Mucosa of gallbladder (tissue), 1 donor: Measurements from ENCODE around the gene LGALS1. TPM values are rescaled to one million over a fixed set of nuclear protein-coding genes. Genes with fewer than 3 reads are reported as not detected.
A peak's percentile ranks its signal among the peaks of the same experiment; 100 is the strongest.

Experiments used
- DNase-seq: peaks from one replicate; pipeline ENCODE4 v3.0.0-alpha.2; 2020; ENCODE audit warnings: low spot score
- total RNA-seq: library from RNA; stranded (reverse); gene quantifications from one replicate; pipeline ENCODE4 v1.2.1, GENCODE V29; 2021
- donor health status: DM: no; HTN: no; CAD: no.

The LGALS1 gene
- 587 TPM for total RNA-seq

DNA sequence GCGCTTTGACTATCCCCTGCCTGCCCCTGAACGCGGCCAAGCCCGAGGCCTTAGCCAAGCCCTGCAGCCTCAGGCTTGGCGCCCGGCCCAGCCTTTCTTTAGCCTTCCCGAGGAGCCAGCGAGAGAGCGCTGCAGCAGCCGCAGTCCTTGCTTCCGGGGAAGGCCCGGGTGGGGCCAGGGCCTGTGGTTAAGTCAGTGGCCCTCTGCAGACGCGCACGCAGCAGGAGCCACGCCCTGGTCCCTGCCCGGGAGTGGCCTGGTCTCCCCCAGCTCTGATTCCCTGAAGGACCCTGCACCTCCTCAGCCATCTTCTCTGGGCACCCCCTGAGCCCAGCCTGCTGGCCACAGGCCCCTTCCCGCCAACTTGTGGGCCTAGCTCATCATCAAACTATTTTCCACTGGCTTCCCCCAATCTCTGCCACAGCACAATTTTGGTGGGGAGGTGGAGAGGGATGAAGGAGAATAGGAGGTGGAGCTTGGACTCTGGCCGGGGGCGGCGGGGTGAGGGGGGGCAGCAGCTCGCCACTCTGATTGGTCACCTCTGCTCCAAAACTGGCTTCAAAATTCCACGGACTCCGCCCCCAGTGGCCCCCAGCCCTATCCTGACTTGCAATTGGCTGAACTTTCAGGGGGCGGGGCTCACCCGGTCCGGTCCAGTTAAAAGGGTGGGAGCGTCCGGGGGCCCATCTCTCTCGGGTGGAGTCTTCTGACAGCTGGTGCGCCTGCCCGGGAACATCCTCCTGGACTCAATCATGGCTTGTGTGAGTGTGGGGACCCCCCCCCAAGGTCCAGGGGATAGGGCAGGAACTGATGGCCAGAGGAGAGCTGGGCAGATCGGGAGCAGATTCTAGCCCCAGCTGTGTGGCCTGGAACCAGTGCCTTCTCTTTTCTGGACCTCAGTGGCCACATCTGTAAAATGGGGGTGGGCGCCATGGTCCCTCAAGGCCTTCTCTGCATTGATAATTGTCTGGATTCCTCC, at the start of gene LGALS1:
LGALS1 (plus strand) TSS at position 686 of the 979 bp plus-strand sequence; CDS start at position 753, 67 bp downstream.
- peak; percentile 92 for DNase-seq

DNA sequence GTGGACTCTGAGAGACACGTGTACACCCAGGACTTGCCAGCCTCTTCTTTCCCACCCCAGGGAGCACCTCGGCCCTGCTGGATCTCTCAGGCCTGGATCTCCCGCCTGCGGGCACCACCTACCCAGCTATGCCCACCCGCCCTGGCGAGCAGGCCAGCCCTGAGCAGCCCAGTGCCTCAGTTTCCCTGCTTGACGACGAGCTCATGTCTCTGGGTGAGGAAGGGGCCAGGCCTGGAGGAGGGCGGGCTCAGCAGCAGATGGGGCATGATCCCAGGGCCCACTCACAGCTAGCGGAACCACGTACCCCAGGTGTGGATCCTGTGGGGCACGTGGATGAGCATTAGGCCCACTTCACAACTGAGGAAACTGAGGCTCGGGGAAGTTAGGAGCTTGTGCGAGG, 49.7 kb upstream of the LGALS1 start:
- no peak for DNase-seq

DNA sequence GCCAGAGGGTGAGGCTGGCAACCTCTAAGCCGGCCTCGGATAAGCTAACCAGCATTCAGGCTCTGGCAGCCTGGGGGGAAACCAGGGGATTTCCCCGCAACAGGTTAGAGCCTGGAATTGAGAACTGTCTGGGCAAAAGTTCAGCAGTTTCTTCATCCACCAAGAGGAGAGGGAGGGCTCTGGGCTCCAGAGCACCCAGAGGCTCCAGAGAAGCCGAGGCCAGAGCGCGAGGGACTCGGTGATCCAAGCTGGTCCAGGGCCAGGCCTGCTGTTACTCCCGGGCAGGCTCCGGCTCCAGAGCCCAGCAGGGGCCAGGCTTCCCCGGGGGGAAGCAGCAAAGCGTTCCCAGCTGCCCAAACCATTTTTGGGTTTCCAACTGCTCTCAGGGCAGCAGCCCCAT, 49.3 kb upstream of the LGALS1 start:
- peak; percentile 59 for DNase-seq

DNA sequence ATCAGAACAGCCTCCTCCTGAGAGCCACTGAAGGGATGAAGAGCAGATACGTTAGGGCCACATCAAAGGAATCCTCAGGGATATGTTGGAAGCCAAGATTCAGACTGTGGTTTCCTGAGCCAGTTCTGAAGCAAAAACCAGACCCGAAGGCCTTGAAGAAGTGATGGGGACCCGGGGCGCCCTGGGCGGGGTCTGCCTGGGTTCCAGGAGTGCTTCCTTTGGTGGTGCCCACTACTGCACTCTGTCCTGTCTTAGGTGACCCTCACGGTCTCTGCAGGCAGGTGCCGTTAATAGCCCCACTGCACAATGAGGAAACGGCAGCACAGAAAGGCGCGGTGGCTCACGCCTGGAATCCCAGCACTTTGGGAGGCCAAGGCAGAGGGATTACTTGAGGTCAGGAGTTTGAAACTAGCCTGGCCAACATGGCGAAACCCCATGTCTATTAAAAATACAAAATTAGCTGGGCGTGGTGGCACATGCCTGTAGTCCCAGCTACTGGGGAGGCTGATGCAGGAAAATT, 48.8 kb upstream of the LGALS1 start:
- DNase-seq = no peak

DNA sequence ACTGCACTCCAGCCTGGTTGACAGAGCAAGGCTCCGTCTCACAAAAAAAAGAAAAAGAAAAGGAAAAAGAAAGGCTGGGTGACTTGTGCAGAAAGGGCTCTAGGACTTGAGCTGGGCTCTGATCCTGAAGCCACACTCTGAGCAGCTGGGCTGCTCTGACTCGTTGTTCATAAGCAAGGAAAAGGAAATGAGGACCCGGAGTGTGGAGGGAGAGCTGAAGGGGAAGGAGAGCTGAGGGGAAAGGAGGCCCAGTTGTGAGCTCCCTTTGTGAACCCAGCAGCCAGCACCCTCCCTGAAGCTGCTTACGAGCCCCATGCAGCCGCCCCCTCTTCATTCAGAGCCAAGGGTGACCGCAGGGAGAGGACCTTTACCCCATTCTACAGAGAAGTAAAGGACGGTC, 48.3 kb upstream of the LGALS1 start:
- DNase-seq = no peak

DNA sequence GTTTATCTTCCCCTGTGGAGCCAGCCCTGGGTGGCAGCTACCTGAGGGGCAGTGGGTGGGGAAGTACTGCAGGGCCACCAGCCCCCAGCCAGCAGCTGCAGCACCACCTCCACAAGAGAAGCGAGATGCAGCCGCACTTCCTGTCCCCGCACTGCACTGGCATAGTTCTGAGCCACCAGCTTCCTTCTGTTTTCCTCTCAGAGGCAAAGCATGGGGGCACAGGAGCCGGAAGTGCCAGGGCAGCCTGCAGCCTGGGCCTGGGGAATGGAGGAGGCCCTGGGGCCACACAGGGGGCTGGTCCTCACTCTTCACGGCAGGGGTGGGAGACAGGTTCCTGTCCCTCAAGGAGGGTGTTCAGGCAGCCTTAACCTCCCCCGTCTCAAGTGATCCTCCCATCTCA, 47.9 kb upstream of the LGALS1 start:
- no peak for DNase-seq

DNA sequence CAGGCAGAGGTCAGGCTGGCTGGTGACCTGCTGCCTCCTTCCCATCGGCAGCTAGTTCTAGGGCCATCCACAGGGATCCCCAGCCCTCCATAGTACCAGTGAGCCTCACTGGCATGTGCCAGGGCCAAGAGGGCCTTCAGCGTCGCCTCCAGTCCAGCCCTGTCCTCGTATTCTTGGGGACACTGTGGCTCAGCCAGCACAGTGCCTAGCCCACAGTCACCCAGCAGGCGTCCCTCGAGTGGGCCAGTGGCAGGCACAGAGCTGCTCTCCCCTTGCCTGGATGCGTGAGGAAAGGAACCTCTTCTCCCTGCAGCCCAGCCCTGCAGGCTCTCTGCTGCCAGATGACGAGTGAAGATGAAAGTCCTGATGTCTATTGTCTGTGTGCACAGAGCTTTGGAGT, 46.6 kb upstream of the LGALS1 start:
- DNase-seq = no peak

DNA sequence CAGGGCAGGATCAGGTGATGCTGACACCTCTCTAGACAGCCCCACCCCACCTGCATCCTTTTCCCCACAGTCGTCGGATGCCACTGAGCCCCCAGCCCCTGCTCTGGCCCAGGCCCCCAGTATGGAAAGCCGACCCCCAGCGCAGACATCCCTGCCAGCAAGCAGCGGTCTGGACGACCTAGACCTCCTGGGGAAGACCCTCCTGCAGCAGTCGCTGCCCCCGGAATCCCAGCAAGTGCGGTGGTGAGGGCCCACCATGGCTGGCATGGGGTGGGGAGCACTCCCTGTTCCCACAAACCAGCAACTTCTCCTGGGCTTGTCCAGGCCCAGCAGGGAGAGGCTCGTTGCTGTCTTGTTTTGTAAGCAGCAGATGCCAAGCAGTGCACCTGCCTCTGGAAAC, 45.5 kb upstream of the LGALS1 start:
- DNase-seq = no peak

DNA sequence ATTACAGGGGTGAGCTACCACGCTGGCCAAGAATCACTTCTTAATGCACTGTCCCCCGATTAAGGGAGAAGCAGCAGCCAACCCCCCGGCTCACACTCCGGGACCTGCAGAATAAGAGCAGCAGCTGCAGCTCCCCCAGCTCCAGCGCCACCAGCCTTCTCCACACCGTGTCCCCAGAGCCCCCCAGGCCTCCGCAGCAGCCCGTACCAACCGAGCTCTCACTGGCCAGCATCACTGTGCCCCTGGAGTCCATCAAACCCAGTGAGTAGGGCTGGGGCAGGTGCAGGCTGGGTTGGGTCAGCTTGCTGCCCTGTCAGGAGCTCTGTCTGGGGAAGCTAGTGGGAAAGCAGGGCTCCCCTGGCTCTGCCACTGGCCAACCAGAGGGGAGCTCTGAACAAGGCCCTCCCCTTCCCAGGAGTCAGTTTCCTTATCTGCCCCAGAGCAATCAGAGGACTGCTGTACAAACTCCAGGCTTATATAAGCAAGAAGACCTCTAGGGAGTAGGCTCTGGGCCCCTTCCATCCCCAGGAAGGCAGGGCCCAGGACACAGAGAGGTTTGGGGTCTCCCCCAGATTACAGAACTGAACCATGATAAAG, 44.5 kb upstream of the LGALS1 start:
- DNase-seq = no peak

DNA sequence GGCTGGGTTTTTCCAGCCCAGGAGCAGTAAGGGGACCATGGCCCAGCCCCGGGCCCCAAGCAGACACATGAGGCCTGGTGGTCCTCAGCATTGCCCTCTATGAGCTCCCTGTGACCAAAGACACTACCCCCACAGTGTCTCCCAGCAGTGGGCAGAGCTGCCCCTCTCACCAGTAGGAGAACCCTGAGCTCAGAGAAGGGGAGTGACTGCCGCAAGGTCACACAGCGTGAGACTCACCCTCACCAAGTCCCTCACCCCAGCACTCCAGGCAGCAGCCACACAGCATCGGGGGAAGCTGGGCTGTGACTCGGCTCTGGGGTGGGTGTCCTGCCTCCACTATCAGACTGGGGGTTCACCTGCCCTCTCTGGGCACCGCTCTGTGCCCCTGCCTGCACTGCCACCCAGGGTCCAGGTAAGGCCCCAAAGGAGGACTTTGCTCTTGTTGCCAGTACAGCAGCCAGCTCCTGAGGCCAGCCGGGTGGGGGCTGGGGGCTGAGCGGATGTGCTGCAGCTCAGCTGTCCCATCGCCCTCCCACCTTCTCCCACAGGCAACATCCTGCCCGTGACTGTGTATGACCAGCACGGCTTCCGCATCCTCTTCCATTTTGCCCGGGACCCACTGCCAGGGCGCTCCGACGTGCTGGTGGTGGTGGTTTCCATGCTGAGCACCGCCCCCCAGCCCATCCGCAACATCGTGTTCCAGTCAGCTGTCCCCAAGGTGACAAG, 43.8 kb upstream of the LGALS1 start:
- no peak for DNase-seq

DNA sequence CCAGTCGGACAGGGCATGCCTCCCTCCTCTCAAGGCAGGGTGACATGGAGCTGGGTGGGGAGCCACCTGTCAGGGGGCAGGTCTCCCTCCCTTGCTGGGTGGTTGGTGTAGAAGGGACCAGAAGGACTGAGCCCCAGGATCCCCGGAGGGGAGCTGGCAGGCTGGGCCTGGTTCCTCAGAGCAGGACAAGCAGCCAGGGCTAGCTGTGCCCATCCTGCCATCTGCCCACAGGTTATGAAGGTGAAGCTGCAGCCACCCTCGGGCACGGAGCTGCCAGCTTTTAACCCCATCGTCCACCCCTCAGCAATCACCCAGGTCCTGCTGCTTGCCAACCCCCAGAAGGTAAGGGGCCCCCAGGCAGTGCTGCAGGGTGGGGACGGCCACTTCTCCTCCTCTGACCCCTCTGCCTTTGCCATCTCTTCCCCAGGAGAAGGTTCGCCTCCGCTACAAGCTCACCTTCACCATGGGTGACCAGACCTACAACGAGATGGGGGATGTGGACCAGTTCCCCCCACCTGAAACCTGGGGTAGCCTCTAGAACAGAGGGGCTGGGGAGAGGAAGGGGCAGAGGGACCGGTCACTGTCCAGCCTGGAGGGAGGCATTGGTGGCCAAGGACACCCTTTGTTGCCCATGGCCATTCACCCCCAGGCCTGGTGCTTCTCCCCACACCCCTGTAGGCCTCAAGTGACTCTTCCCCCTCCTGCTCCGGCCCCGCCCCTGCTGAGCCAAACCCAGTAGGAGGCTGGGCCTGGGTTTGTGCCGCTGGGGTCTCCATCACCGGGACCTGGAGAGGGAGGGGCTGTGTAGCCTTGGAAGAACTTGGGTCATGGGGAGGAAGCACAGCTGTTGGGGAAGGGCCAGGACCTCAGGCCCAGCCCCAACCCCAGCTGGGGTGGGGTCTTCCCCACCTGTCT, 43.0 kb upstream of the LGALS1 start:
- DNase-seq = no peak

DNA sequence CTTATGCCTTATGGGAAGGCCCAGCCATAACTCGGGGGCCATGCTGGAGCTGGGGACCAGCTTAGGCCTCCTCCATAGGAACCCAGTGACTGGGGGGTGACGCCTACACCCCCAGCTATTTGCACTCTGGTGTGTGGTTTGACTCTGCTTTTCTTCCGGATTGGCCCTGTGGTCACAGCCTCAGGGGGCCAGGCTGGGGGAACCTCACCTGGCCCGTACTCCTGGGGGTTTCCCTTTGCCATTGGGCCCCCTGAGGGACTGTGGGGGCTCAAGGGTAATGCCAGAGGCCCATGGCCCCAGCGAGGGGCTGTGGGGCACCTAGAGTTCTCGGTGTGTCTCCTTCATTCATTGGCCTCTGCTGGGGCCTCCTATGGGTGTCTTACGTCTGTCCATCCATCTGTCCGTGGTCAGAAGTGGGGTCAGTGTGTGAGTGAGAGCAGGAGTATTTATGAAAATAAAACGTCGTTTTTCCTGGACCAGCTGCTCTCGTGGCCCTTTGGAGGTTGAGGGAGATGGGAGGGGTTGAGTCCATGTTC, 42.3 kb upstream of the LGALS1 start:
- no peak for DNase-seq

DNA sequence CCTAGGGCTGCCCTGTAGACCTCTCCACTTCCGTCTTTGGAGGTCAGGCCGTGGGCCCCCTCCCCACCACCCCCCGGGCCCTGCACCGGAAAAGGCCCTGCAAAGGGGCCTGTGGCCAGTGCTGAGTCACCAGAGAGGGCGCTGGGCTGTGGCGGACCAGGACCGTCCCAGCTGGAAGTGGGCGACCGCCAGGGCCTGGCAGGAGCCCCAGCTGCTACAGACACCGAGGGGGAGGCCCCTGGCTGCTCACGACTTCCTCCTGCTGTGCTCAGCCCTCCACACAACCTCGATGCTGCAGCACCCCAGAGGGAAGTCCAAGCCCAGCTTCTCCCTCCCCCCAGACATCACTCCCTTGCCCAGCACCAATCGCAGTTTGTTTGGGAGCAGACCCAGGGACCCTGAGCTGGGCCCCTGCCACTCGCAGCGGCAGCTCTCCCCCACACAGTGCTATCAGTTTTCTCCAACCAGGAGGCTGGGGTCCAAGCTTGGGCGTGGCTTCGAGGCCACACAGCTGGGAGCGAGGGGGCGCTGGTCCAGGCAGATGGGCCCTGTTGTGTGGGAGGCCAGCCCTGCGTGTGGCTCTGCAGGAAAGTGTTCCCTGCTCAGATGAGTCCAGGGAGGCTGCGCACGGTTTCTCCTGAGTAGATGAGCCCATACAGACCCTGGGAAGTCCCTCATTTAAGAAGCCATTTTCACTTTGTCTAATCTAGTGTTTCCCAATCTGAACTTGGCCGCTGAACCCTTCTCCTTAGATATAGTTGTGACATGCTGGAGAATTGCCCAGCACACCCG, 41.6 kb upstream of the LGALS1 start:
- DNase-seq = peak; percentile 78

DNA sequence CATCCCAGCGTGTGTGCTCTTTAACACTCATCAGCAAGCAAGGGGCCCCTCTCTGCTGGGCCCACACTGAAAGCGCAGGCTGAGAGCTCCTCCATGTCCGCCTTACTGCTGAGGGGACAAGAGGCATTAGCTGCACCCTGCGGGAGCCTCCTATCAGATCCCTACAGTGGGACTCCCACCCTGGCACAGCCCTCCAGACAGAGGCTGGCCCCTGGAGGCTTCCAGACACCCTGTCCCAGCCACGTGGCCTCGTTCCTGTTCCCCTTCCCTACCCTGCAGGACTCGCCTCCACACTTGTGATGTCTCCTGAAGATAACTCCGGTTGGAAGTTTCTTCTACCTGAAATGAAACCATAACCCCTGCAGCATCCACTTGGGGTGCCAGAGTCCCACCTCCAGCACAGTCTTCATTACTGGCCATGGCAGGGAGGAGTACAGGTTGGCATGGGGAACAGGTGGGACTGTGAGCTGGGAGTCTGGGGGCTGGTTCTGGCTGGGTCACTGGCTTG, 41.0 kb upstream of the LGALS1 start:
- no peak for DNase-seq

DNA sequence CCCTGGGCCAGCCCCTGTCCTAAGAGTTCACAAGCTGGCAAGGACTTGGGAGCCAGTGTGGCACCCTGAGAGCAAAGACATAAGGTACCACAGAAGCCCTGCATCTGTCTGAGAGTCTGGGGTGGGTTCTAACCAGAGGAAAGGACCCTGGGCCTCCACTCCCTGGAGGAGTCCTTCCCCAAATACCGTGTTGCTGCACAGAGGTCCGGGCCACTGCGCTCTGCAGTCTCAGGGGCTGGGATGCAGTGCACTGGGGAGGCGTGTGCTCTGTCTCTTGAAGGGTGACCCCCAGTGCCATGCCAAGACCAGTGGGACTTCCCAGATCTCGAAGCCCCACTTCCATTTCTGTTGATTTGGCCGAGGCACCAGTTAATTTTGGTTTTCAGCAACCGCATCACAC, 40.3 kb upstream of the LGALS1 start:
- DNase-seq = no peak

DNA sequence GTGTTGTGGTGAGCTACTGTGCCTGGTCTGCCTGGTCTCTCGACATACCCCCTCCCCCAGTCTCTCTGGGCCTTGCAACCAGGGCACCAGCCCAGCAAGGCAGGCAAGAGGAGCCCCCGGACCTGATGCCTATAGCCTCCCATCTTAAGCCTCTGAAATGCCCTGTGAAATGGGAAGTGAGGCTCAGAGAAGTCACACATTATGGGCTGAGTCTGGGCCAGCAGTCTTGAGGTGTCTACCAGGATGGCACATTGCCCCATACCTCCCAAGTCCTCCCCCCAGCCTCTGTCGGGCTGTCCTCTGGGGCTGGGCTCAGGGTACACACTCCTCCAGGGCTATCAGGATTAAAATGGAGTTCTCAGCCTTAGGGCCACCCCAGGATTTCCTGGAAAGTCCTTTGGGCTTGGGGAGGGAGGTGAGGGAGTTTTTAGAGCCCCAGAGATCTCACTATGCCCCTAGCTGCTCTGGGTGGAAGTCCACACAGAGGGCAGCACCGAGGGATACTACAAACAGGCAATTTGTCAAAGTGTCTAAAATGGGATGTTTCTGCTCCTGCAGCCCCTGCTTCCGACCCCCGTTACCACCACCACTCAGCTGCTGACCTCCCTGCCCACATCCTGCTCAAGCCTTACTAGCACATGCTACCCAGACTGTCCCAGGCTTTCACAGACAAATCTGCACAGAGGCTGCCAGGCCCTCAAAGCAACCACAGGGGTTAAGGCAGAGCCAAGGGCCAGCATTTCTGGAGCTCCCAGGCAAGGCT, 39.1 kb upstream of the LGALS1 start:
- no peak for DNase-seq

DNA sequence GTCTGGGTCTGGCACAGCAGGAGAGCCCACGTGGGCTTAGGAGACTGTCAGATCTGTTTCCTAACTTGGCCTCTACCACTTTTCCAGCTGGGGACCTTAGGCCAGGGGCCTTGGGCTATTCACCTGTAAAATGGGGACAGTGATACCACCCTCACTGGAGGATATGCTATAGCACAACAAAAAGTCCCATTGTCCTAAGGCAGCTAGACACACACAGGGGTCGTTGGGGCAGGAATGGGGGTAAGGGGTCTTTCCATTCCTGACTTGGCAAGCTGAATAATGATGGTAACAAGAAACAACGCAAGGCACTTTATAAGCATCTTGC, 38.5 kb upstream of the LGALS1 start:
- DNase-seq = no peak

DNA sequence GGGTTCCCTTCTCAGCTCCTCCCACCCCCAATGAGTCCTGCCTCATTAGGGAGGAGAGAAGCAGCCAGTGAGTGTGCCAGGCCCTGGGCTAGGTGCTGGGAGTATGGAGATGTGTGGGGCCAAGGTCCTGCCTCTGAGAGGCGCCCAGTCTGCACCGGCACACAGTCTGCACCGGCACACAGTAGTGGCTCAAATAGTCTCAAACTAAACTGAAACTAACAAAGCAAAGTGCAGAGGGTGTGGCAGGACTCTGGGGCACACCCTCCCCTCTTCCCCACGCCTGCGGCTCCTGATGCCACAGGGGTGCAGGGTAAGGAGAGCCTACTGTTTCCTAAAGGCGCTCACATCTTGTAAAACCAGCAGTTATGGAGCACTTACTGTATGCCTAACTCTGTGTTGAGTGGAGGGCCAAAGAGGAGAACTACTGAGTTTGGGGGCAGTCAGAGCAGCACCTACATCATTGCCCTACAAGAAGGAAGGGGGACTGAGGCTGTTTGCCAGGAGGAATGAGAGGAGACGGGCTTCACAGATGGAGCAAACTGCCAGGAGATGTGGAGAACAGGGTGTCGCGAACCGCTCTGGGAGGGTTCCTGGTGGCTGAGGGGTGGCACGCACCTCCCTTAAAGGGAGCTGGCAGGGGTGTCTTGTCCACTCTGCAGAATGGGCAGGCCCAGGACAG, 36.9 kb upstream of the LGALS1 start:
- no peak for DNase-seq
